K562 (cell line): Measurements from ENCODE around the gene PHTF1. TPM values are rescaled to one million over a fixed set of nuclear protein-coding genes. Genes with fewer than 3 reads are reported as not detected.

Experiments used
- ATAC-seq: fragments of 200-7000 bp; cut with Tn5 transposase; 3 replicates; pipeline ENCODE4 v1.9.1; 2020; ENCODE audit warnings: moderate library complexity
- BruUV-seq: library from RNA; stranded (reverse); fragments of 400-500 nt; replicated peaks from 2 replicates; lab custom pipeline; 2021; lab: Mats Ljungman, UMichigan
- CTCF ChIA-PET: fragments of 300-600 bp; formaldehyde crosslinking; extraction: SDS; loops from one replicate; lab custom pipeline; 2021; ENCODE audit warnings: low intra/inter-chr PET ratio; lab: Yijun Ruan, JAX
- POLR2A ChIA-PET: fragments of 300-600, 350-650 bp; sonication (Branson Sonifier 250); formaldehyde crosslinking; extraction: SDS; loops from one replicate; lab custom pipeline; 2021; ENCODE audit warnings: antibody characterized with exemption, inconsistent platforms; lab: Yijun Ruan, JAX
- DNase-seq, 4 experiments: peaks; one replicate each; pipeline versions ENCODE4 v3.0.0 to v3.0.0-alpha.2; 2011 to 2018; ENCODE audit warnings: low spot score in 3 of 4, mixed read lengths in 3 of 4; ENCODE audit errors: extremely low read depth in 1 of 4
- FAIRE-seq: peaks from 2 replicates; lab custom pipeline; 2011; peaks lifted over from hg19 to GRCh38; lab: Jason Lieb, UNC
- H2AFZ ChIP-seq: 2 replicates; pipeline ENCODE4 v1.6.0; 2011; ENCODE audit warnings: low read depth, low read length, control low read depth, inconsistent platforms
- H3K27ac ChIP-seq: fragments of 200-600 bp; 3 replicates; pipeline ENCODE4 v1.8.0; 2011; ENCODE audit warnings: low read depth, mild to moderate bottlenecking, control low read depth, inconsistent platforms, low read length, moderate library complexity, mixed read lengths; ENCODE audit errors: extremely low read depth
- H3K27me3 ChIP-seq, 2 experiments: fragments of 300-600 bp in 1 of 2; 2 replicates in 1 of 2; 3 replicates in 1 of 2; pipeline versions ENCODE4 v1.6.0 to v1.8.0; 2011; ENCODE audit warnings: inconsistent platforms in 2 of 2, low read length in 2 of 2, mild to moderate bottlenecking in 1 of 2, mixed read lengths in 1 of 2, moderate library complexity in 1 of 2; ENCODE audit not compliant: control insufficient read depth in 2 of 2, insufficient read depth in 2 of 2
- H3K36me3 ChIP-seq: fragments of 300-600 bp; 3 replicates; pipeline ENCODE4 v1.8.0; 2011; ENCODE audit warnings: mild to moderate bottlenecking, low read length, inconsistent platforms; ENCODE audit not compliant: control insufficient read depth, insufficient read depth
- H3K4me1 ChIP-seq, 2 experiments: fragments of 200-600 bp in 1 of 2; replicated peaks in 1 of 2; 2 replicates in 1 of 2; 3 replicates in 1 of 2; pipeline versions ENCODE4 v1.5.1 to v1.8.0; 2011; ENCODE audit warnings: inconsistent platforms in 2 of 2, low read length in 2 of 2, mild to moderate bottlenecking in 1 of 2, mixed read lengths in 1 of 2, moderate library complexity in 1 of 2; ENCODE audit not compliant: control insufficient read depth in 2 of 2, insufficient read depth in 2 of 2
- H3K4me2 ChIP-seq: 2 replicates; pipeline ENCODE4 v1.6.1; 2011; ENCODE audit warnings: low read length, control low read depth, inconsistent platforms, mixed read lengths; ENCODE audit not compliant: insufficient read depth
- H3K4me3 ChIP-seq: fragments of 200-600 bp; sonication (generic), shearing (Covaris generic); 2 replicates; pipeline ENCODE4 v1.5.1; 2016; ENCODE audit warnings: control low read depth, inconsistent platforms
- H3K79me2 ChIP-seq: fragments of 200-600 bp; 3 replicates; pipeline ENCODE4 v1.8.0; 2011; ENCODE audit warnings: low read length, inconsistent platforms; ENCODE audit not compliant: control insufficient read depth, insufficient read depth
- H3K9ac ChIP-seq, 2 experiments: 2 replicates each; pipeline versions ENCODE4 v1.6.0 to v1.6.1; 2011; ENCODE audit warnings: low read depth in 2 of 2, low read length in 2 of 2, control low read depth in 1 of 2, inconsistent platforms in 1 of 2, mild to moderate bottlenecking in 1 of 2, mixed read lengths in 1 of 2; ENCODE audit not compliant: insufficient read depth in 1 of 2
- H3K9me1 ChIP-seq: one replicate; pipeline ENCODE4 v1.6.0; 2011; ENCODE audit warnings: inconsistent platforms, mild to moderate bottlenecking, low read length, moderate library complexity; ENCODE audit not compliant: control insufficient read depth, insufficient read depth
- H3K9me3 ChIP-seq: replicated peaks from 2 replicates; pipeline ENCODE4 v1.5.1; 2011; ENCODE audit warnings: low read depth, low read length, inconsistent platforms; ENCODE audit not compliant: control insufficient read depth, insufficient read depth
- H4K20me1 ChIP-seq: replicated peaks from 2 replicates; pipeline ENCODE4 v1.6.1; 2011; ENCODE audit warnings: low read length, inconsistent platforms, mixed read lengths; ENCODE audit not compliant: control insufficient read depth, insufficient read depth
- EHMT2 ChIP-seq: fragments of 450-650 bp; IDR thresholded peaks from 2 replicates; pipeline ENCODE4 v1.6.1; 2018; ENCODE audit warnings: antibody characterized with exemption
- FOXK2 ChIP-seq, 2 experiments: fragments of 450-650 bp; IDR thresholded peaks in 1 of 2; conservative IDR thresholded peaks in 1 of 2; 2 replicates each; pipeline ENCODE4 v1.6.1; 2016; ENCODE audit warnings: low read depth in 2 of 2, mild to moderate bottlenecking in 1 of 2
- HMGN3 ChIP-seq: IDR thresholded peaks from 2 replicates; pipeline ENCODE4 v1.6.1; 2011; ENCODE audit warnings: borderline replicate concordance, low read depth, mild to moderate bottlenecking, mixed read lengths, low read length; ENCODE audit not compliant: insufficient read length; ENCODE audit errors: extremely low read depth
- JUND ChIP-seq, 2 experiments: IDR thresholded peaks; 2 replicates in 1 of 2; 3 replicates in 1 of 2; pipeline ENCODE4 v1.6.1; 2011; ENCODE audit warnings: borderline replicate concordance in 2 of 2, low read depth in 2 of 2, low read length in 2 of 2, improper control_type of control experiment in 1 of 2, missing biosample characterization in 1 of 2, missing genetic modification characterization in 1 of 2, missing genetic modification reagents in 1 of 2
- KDM1A ChIP-seq, 2 experiments: fragments of 450-650 bp; IDR thresholded peaks; 2 replicates each; pipeline ENCODE4 v1.6.1; 2016; ENCODE audit warnings: mild to moderate bottlenecking in 2 of 2
- MED1 ChIP-seq: sonication (generic); formaldehyde crosslinking; IDR thresholded peaks from 2 replicates; pipeline ENCODE4 v1.8.1; 2023; ENCODE audit warnings: missing genetic modification reagents, borderline replicate concordance
- NFE2L1 ChIP-seq: fragments of 450-650 bp; IDR thresholded peaks from 2 replicates; pipeline ENCODE4 v1.6.1; 2016; ENCODE audit warnings: missing genetic modification characterization, low read depth, mild to moderate bottlenecking, missing compliant biosample characterization, moderate library complexity, borderline replicate concordance
- RBM17 ChIP-seq: fragments of 200-400 bp; formaldehyde crosslinking; IDR thresholded peaks from 2 replicates; pipeline ENCODE4 v1.6.1; 2017; ENCODE audit warnings: low read depth, mild to moderate bottlenecking, low read length, borderline replicate concordance
- RFX7 ChIP-seq: fragments of 250-450 bp; sonication (Bioruptor Pico); IDR thresholded peaks from 2 replicates; pipeline ENCODE4 v1.5.1; 2021; ENCODE audit warnings: mild to moderate bottlenecking
- SRSF3 ChIP-seq: fragments of 200-400 bp; formaldehyde crosslinking; IDR thresholded peaks from 2 replicates; pipeline ENCODE4 v1.6.1; 2016; ENCODE audit warnings: mild to moderate bottlenecking, low read length, moderate library complexity; ENCODE audit not compliant: insufficient read depth
- SUPT5H ChIP-seq: fragments of 450-650 bp; IDR thresholded peaks from 2 replicates; pipeline ENCODE4 v1.6.1; 2016
- TBP ChIP-seq: optimal IDR thresholded peaks from 2 replicates; pipeline ENCODE3; 2011; ENCODE audit warnings: low read depth, low read length, improper control_type of control experiment
- WGBS: fragments of 100-300 bp; shearing (Covaris generic); methylation state at CpG from one replicate; pipeline ENCODE4 v1.1.6; 2016; ENCODE audit warnings: low coverage, mixed read lengths; ENCODE audit not compliant: insufficient coverage; ENCODE audit errors: missing lambda C conversion rate; 5-methylcytosine and 5-hydroxymethylcytosine counted together
- in situ Hi-C: fragments of 300-500 bp; cut with MboI; formaldehyde crosslinking; loops from 4 replicates; pipeline ENCODE4 v1.15.0; 2018; ENCODE audit warnings: inconsistent platforms, mixed read lengths
- intact Hi-C: fragments of 100-400 bp; cut with micrococcal nuclease; formaldehyde crosslinking; loops from 2 replicates; pipeline ENCODE4 v1.14.2; 2022
- polyA plus RNA-seq, 8 experiments: library from polyadenylated mRNA; depleted of rRNA in 4 of 8; stranded (reverse) in 5 of 8; unstranded in 3 of 8; fragments of >200 nt; fragmentation: Nextera tagmentation in 2 of 8; fragmentation: Illumina TruSeq in 1 of 8; extraction: Ambion mirVana in 2 of 8; extraction: Trizol in 1 of 8; gene quantifications; 2 replicates each; pipeline versions ENCODE4 v1.2.1 to v1.2.3, GENCODE V29; 2011 to 2014; ENCODE audit warnings: inconsistent platforms in 1 of 8, missing spikeins in 1 of 8
- total RNA-seq, 7 experiments: library from RNA; depleted of rRNA in 6 of 7; stranded (reverse); fragments of >200 nt in 6 of 7; fragmentation: Illumina TruSeq in 2 of 7; extraction: Trizol in 2 of 7; gene quantifications; 2 replicates each; pipeline versions ENCODE4 v1.2.1 to v1.2.3, GENCODE V29; 2011 to 2021; ENCODE audit warnings: low replicate concordance in 1 of 7
- TF ChIP-seq, protein P1 (sequence below): fragments of 450-650 bp; formaldehyde crosslinking; IDR thresholded peaks from 2 replicates; pipeline ENCODE4 v1.4.0; 2022; ENCODE audit warnings: missing genetic modification characterization
- TF ChIP-seq, protein P2 (sequence below), 2 experiments: fragments of 450-650 bp; conservative IDR thresholded peaks; 2 replicates each; pipeline ENCODE4 v1.6.1; 2017; ENCODE audit warnings: mild to moderate bottlenecking in 2 of 2, moderate library complexity in 2 of 2

PHTF1 gene
- total and polyA plus RNA-seq, 9 of the 15 experiments (the other 6 are each of a cell fraction or from before 2014, with no cell fraction given): 8.4 to 36.2 (median 23.0) TPM

DNA sequence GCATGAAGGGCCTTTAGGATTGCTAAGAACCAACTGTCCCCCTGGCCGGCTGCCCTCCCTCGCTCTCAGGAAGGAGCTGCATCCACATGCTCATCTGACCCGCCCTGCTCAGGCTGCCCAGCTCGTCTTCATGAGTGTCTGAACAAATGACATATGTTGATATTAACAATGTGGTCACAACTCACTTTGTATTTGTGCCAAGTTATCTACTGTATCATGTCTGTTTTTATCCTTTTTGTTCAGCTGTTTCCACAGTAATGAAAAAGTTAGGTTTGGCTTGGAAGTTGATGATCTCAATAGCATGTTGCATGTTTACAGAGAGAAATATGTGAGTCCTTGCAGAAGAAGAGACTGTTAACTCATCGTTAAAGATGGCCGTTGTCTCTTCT is 75.1 kb downstream of the PHTF1 start:
- no peak overlapping the region for H3K27ac ChIP-seq
- H3K9me1 ChIP-seq: no peaks in the 10 kb centered on the region
- WGBS: 41% methylated on average over 6 of the region's 6 CpGs
- no peaks in the 10 kb centered on the region for H4K20me1 ChIP-seq
- ATAC-seq: peak; percentile 88
- BruUV-seq: no TSS peak
- H3K27me3 ChIP-seq: no peaks in the 10 kb centered on the region
- 0 out of 2 replicates have a peak overlapping the region, but pooled peaks have one; percentile 11 for H2AFZ ChIP-seq
- no peak for FAIRE-seq
- peak in 2 of 4 experiments; percentile 34 to 53 for DNase-seq
- CTCF ChIA-PET: no interaction called here
- H3K79me2 ChIP-seq: no peaks in the 10 kb centered on the region
- no peak overlapping the region for H3K4me3 ChIP-seq
- no peaks in the 10 kb centered on the region for H3K36me3 ChIP-seq
- peaks cover 0 to 4% of the 10 kb centered on the region in 2 experiments; a peak in 2 of 5 replicates for H3K4me1 ChIP-seq
- H3K9ac ChIP-seq: no peak overlapping the region
- no peaks in the 10 kb centered on the region for H3K9me3 ChIP-seq
- in situ Hi-C loops: loop anchor here (5.0 kb wide), 1 partner anchor 872 kb away; no protein-coding TSS in a partner anchor
- no peak overlapping the region for H3K4me2 ChIP-seq
- intact Hi-C loops: loop anchor here (10.0 kb wide), 1 partner anchor 291 kb away; the partner anchor contains the start of gene OLFML3
- TF ChIP-seq MED1 (CRISPR knock-in tag) (no peak), EHMT2 (no peak), RFX7 (no peak), TBP (no peak), JUND (IDR thresholded peaks at IDR 0.05; ENCODE audit: borderline replicate concordance, low read depth, low read length) (no peak), JUND (tag; IDR thresholded peaks at IDR 0.05; ENCODE audit: borderline replicate concordance, low read depth, low read length) (0 out of 3 replicates have a peak, but pooled peaks have one; percentile 21), NFE2L1 (tag) (no peak), FOXK2 (conservative IDR thresholded peaks at IDR 0.05 in 1 of 2, IDR thresholded peaks at IDR 0.05 in 1 of 2; ENCODE audit: low read depth in 2 of 2) (0 out of 4 replicates have a peak, but pooled peaks have one; percentile 36 to 40), KDM1A (IDR thresholded peaks at IDR 0.05) (no peak), SUPT5H (no peak), HMGN3 (no peak), SRSF3 (no peak), RBM17 (no peak)
- TF ChIP-seq, protein P1, sequence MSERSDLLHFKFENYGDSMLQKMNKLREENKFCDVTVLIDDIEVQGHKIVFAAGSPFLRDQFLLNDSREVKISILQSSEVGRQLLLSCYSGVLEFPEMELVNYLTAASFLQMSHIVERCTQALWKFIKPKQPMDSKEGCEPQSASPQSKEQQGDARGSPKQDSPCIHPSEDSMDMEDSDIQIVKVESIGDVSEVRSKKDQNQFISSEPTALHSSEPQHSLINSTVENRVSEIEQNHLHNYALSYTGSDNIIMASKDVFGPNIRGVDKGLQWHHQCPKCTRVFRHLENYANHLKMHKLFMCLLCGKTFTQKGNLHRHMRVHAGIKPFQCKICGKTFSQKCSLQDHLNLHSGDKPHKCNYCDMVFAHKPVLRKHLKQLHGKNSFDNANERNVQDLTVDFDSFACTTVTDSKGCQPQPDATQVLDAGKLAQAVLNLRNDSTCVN (CRISPR knock-in tag): no peak
- TF ChIP-seq, protein P2, sequence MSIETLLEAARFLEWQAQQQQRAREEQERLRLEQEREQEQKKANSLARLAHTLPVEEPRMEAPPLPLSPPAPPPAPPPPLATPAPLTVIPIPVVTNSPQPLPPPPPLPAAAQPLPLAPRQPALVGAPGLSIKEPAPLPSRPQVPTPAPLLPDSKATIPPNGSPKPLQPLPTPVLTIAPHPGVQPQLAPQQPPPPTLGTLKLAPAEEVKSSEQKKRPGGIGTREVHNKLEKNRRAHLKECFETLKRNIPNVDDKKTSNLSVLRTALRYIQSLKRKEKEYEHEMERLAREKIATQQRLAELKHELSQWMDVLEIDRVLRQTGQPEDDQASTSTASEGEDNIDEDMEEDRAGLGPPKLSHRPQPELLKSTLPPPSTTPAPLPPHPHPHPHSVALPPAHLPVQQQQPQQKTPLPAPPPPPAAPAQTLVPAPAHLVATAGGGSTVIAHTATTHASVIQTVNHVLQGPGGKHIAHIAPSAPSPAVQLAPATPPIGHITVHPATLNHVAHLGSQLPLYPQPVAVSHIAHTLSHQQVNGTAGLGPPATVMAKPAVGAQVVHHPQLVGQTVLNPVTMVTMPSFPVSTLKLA (conservative IDR thresholded peaks at IDR 0.05): peak in 1 of 2 experiments; percentile 35; a peak in 1 of 4 replicates
- POLR2A ChIA-PET: interaction anchor here (0.8 to 1.9 kb wide), 2 partner anchors 9 to 30 kb away, joined by 3 to 6 read pairs; no protein-coding TSS in a partner anchor
